BE2C (cell line): Measurements from ENCODE around the gene TMCO1.

ENCODE experiments used
- DNase-seq: peaks from one replicate; pipeline ENCODE4 v3.0.0-alpha.2; 2020
- H3K27me3 ChIP-seq: fragments of 250-450 bp; sonication (Bioruptor Pico); 2 replicates; pipeline ENCODE4 v1.5.1; 2020; ENCODE audit warnings: mild to moderate bottlenecking
- H3K36me3 ChIP-seq: fragments of 250-450 bp; sonication (Bioruptor Pico); 2 replicates; pipeline ENCODE4 v1.5.1; 2020; ENCODE audit warnings: mild to moderate bottlenecking
- H3K4me1 ChIP-seq: fragments of 250-450 bp; sonication (Bioruptor Pico); 2 replicates; pipeline ENCODE4 v1.5.1; 2020
- H3K4me3 ChIP-seq: 2 replicates; pipeline ENCODE4 v1.5.1; 2011; ENCODE audit warnings: low read depth, low read length
- H3K9me3 ChIP-seq: fragments of 250-450 bp; sonication (Bioruptor Pico); 2 replicates; pipeline ENCODE4 v1.5.1; 2020
- CTCF ChIP-seq: IDR thresholded peaks from 2 replicates; pipeline ENCODE4 v1.5.1; 2012; ENCODE audit warnings: mild to moderate bottlenecking, low read depth, low read length

TMCO1 gene

GRCh38 chr1:165678509-165678908 is 90.2 kb downstream of the TMCO1 start:
- TF ChIP-seq CTCF, result no peak

More at GRCh38 chr1:165678509-165678908, 90.2 kb downstream of the TMCO1 start:
- Histone ChIP-seq H3K4me3 (no peak overlapping the region), H3K36me3 (peaks cover 22% of the 10 kb centered on the region), H3K9me3 (no peaks in the 10 kb centered on the region), H3K4me1 (no peaks in the 10 kb centered on the region), H3K27me3 (no peaks in the 10 kb centered on the region)
- DNase-seq, result no peak
